ENCODE data around the gene ZP3.
"Not testable (repeated sequence)": the region's sequence is repeated elsewhere in the genome, so short reads cannot be mapped to it uniquely, and the experiment has no call there.

ZP3 gene

DNA sequence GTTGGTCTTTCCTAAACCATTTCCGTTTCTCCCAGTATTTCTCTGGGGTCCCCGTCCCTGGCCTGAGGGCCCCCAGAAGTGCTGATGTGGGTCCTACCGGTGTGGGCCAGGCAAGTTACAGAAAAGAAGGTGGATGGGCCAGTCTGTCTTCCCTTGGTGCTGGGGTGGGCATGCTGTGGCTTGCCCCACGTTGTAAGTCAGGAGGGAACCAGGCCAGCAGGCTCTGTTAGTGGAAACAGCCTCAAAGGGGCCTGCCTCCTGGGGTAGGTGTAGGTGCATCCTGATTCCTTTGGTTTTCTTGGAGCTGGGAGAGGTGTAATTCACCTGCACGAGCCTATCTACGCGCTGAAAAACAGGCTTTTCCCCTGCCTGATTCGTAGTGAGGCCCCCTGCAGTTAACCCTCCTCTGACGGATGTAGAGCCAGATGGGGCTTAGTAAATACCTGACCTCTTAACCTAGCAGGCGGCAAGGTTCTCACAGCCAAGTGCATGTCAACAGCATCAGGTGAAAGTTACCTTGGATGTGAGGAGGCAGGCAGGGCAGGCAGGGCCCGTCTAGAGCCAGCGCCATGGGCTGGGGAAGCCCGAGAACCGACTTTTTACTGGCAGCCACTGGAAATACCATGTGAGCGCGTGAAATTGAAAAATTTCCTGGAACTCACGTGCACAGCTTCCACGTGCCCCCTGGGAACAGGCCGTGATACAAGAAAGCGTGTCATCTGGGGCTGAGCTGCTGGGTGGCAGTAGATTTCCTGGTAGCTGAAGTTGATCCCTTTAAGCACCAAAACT lies 61.3 kb downstream of the ZP3 start:
- not testable (repeated sequence) for DNase-seq

DNA sequence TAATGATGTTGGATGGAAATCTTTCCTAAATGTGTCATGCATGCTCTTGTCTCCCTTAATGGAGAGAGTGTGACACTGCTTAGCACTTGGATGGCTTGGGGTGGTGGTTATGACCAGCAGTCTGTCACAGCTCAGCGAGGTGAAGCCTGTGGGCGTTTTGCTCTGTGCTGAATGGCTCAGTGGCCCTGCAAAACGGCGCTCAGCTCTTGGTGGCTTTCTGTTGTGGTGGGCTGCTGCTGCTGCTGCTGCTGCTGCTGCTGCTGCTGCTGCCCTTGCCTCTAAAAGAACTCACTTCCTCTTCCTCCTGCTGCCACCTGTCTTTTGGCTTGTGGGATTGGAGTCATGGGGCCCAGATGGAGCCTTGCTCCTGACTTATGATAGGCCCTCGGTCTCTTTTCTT lies 61.9 kb downstream of the ZP3 start:
- not testable (repeated sequence) for DNase-seq

GRCh38 chr7:76487969-76488368 lies 63.2 kb downstream of the ZP3 start:
- DNase-seq, result not testable (repeated sequence)
